ENCODE measurements around the gene UBAC2. TPM values are rescaled to one million over a fixed set of nuclear protein-coding genes. Genes with fewer than 3 reads are reported as not detected.

Gene UBAC2
- total RNA-seq = 68.9 TPM

GRCh38 chr13:99200432-99201167 lies at the start of gene UBAC2:
Gene UBAC2, plus strand, starts transcription at chr13:99200854. Its CDS starts 55 bp downstream, at chr13:99200909.

GRCh38 chr13:99258210-99258860 lies 57.7 kb downstream of the UBAC2 start, which contains the start of gene GPR18:
Gene GPR18, minus strand, starts transcription at chr13:99258379. Its CDS starts 2,507 bp downstream, at chr13:99255872.

GRCh38 chr13:99307247-99307646 lies 106.6 kb downstream of the UBAC2 start, which contains the start of gene GPR183:
Gene GPR183, minus strand, starts transcription at chr13:99307399. Its CDS starts 11,254 bp downstream, at chr13:99296145.

Other genes starting within 250 kb of the UBAC2 start
- gene DOCK9, start 222.8 kb upstream of the UBAC2 start, total RNA-seq = 118 TPM
- gene GPR18, start 57.5 kb downstream of the UBAC2 start, total RNA-seq = not detected
- 7.6 TPM for gene GPR183, start 106.5 kb downstream of the UBAC2 start, total RNA-seq

Measured in camera-type eye (tissue), 1 donor.